NK-92 (cell line): ENCODE results near the gene CHN1.

ENCODE experiments used
- DNase-seq: peaks from one replicate; lab custom pipeline; 2025; ENCODE audit not compliant: unreplicated experiment; lab: John Stamatoyannopoulos, UW

The CHN1 gene

GRCh38 chr2:174929786-174930185, 75.4 kb downstream of the CHN1 start:
- no peak for DNase-seq

GRCh38 chr2:174925046-174925784, 80.0 kb downstream of the CHN1 start:
- DNase-seq = no peak

- DNase-seq = no peak
Measured at GRCh38 chr2:174924061-174924693, 81.0 kb downstream of the CHN1 start.

GRCh38 chr2:174919947-174920595, 85.1 kb downstream of the CHN1 start:
- no peak for DNase-seq

DNA sequence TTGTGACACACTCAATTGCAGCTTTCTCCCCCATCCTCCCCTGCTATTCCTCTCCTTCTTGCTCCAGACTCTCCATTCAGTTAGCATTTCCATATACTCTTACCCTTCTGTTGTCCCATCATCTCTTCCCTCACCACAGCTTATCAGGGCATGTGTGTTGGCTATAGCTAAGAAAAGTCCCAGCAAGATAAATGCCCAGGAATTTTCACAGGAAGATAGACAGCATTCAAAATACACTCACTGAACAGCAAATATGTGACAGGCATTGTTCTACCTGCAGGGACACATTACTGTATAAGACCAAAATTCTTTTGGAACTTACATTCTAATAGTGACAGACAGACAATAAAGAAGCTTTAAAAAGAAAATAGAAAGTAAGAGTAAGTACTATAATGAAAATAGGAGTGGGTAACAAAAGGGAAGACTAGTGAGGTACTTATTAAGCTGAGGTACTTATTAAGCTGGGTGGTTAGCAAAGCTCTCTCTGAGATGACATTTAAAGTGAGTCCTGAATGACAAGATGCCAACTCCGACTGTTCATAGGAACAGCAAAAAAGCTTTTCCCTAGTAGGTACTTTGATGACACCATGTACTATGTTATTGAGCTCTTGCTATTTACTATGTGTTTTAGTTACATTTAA, 86.2 kb downstream of the CHN1 start:
- no peak for DNase-seq

DNA sequence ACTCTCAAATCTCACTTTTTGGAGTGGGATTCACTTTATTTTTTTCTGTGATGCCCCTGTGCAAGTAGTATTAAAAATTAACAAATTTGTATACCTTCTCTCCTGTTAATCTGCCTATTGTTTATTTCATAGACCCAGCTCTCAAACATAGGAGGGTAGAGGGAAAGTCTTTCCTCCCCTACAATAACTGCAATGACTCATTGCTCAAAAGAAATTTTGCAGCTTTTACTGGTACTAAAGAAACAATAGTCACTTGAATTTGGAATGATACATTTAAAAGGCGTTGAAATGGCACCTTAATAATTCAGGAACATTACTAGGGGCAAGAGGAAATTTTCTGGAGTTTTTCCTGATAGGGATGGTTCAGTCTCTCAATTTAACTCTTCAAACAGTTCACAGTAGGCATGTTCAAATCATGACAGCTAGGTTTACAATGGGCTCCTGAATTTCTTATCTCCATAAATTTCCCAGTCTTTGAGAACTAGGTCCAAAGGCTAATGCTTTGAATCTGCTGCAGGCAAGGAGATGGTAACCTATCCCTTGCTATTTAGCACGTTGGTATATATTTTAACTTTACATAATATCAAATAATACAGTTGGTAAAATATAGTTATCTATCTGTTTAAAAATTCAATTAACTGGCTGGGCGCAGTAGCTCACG, 88.8 kb downstream of the CHN1 start:
- DNase-seq = no peak

DNA sequence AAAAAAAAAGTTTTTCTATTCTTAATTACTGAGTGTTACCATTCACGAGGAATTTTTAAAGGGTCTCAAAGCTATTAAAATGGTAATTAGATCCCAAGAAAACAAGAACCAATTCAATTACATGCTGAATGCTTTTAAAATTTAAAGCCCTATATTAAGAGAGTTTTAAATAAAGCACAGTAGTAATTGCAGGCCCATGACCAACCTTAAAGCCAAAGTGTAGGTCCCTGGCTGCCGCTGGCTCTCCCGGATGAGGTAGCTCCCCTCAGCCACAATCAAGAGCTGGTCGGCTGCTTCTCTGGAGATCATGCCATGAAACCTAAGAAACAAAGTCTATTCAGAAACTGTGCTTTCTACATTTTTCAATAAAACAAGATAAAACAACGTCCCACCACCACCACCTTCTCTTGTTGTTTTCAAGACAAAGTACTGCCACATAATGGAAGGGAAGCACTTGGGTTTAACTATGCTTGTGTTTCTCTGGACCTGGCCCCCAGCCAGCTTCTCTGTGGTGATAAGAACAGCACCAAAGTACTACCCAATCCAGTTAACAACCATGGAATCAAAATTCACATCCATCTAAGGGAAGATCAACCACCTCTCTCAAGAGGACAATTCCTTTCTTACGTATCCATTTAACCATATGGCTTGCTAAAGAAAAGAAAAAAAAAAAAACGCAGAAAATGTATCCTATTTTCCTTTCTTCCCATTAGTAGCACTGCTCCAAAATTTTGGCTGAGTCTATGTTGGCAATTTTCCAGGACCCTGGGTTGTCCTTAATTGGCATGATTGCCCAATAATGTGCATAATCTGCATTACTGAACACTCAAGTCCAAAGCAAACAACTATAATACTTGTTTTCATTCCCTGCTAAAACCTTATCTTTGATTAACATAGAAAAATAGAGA, 90.1 kb downstream of the CHN1 start:
- no peak for DNase-seq

GRCh38 chr2:174908284-174908683, 96.9 kb downstream of the CHN1 start:
- DNase-seq = no peak

DNA sequence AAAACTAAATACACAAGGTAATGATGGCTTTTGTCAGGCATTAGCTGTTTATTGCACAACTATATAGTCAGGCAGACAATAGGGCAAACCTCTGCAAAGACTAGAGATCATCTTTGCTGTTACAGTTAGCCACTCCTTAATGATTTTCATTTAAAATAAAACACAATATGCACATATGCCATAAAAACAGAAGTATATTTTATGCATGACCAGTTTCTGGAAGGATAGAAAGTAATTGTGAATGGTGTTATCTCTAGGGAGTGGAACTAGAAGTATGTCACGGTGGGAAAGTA, 102.0 kb downstream of the CHN1 start:
- no peak for DNase-seq

- no peak for DNase-seq
Measured at GRCh38 chr2:174902506-174903263, 102.5 kb downstream of the CHN1 start.

DNA sequence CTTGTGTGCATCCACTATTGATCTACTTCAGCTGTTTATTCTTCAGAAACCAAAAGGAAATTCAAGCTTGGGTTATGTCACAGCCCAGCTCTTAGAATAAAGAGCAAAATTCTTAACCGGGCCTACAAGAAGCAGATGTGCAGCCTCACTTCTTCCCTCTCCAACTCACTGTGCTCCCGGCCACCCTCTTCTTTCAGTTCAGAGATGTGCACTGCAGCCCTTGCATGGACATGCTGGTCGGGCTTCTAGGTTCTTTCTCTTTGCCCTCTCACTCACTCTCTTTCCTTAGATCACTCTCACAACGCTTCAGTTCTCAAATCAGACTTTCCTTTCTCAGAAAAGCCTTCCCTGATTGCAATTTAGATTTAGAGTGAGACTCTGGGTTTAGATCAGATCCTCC, 104.1 kb downstream of the CHN1 start:
- DNase-seq = no peak

GRCh38 chr2:174897286-174897685, 107.9 kb downstream of the CHN1 start:
- DNase-seq = no peak

GRCh38 chr2:174893018-174893417, 112.2 kb downstream of the CHN1 start:
- no peak for DNase-seq

GRCh38 chr2:174892546-174892945, 112.6 kb downstream of the CHN1 start:
- DNase-seq = no peak

GRCh38 chr2:174888646-174889271, 116.4 kb downstream of the CHN1 start:
- DNase-seq = no peak

DNA sequence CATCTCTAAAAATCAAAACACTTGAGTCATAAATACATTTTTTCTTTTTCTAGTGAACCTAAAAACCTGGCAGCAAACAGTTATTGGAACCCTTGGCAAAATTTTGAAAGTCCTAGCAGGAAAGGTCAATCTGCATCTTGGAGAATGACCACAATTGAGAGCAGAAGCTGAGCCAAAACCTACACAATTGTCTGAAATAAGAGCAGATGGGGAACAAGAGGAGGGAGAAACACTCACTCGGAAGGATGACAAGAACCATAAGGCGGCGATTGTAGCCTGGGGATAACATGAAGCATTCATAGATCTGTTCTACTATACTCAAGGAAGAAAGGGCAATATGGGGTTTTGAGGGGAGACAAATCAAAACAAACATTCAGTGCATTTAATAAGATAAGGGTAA, 117.0 kb downstream of the CHN1 start:
- DNase-seq = no peak

- DNase-seq = no peak
Measured at GRCh38 chr2:174882416-174882815, 122.8 kb downstream of the CHN1 start.

DNA sequence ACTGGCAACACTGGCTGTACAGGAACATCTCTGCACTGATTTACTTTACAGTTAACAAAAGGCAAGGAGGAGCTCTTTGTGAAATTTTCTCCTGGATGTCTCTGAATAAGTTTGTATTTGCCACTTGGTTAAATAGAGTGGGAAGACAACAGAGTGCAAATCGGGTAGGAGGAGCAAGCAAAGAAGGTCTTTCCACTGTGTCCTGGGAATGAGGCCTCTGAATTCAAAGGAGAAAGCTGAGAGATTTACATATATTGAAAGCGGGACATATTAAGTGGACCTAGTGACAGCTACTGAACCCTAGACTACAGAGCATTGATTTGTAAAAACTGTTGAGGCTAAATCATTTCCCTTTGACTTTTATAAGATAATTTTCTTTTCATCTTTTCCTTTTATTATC, 123.5 kb downstream of the CHN1 start:
- no peak for DNase-seq

- DNase-seq = no peak
Measured at GRCh38 chr2:174878537-174879147, 126.5 kb downstream of the CHN1 start.
